Stomach (tissue), 4 donors: ENCODE results near the gene C19orf85.

Experiments
- CTCF ChIP-seq, 7 experiments: fragments of 450-650 bp in 4 of 7; fragments of 200-600 bp in 3 of 7; sonication (generic) in 3 of 7; IDR thresholded peaks; one replicate each; pipeline ENCODE4 v1.5.1; 2016 to 2019; ENCODE audit warnings: antibody characterized with exemption in 7 of 7, control low read depth in 2 of 7, mild to moderate bottlenecking in 1 of 7
- POLR2AphosphoS5 ChIP-seq, 3 donors: sonication (generic); formaldehyde crosslinking; IDR thresholded peaks; one replicate each; pipeline ENCODE4 v1.6.1; 2016; ENCODE audit warnings: antibody characterized with exemption in 3 of 3

GRCh38 chr19:55443824-55444480 is 20.6 kb downstream of the C19orf85 start:
- TF ChIP-seq CTCF (IDR thresholded peaks at IDR 0.05): no peak
- no peak for TF ChIP-seq POLR2AphosphoS5 (IDR thresholded peaks at IDR 0.05)
